GM12872 (cell line): Measurements from ENCODE around the gene NPAP1.

ENCODE experiments used
- CTCF ChIP-seq: IDR thresholded peaks from 3 replicates; pipeline ENCODE4 v1.5.1; 2011; ENCODE audit warnings: low read depth, mild to moderate bottlenecking, low read length, moderate library complexity; ENCODE audit not compliant: insufficient read depth

NPAP1 gene

GRCh38 chr15:24729760-24730159 lies 54.2 kb downstream of the NPAP1 start:
- no peak for TF ChIP-seq CTCF
